ENCODE data around the gene ERC2. TPM values are rescaled to one million over a fixed set of nuclear protein-coding genes. Genes with fewer than 3 reads are reported as not detected.
"Not testable (repeated sequence)": the region's sequence is repeated elsewhere in the genome, so short reads cannot be mapped to it uniquely, and the experiment has no call there.

Gene ERC2
- polyA plus RNA-seq, 3 donors: 0.04 to 0.54 TPM; not detected in 1

DNA sequence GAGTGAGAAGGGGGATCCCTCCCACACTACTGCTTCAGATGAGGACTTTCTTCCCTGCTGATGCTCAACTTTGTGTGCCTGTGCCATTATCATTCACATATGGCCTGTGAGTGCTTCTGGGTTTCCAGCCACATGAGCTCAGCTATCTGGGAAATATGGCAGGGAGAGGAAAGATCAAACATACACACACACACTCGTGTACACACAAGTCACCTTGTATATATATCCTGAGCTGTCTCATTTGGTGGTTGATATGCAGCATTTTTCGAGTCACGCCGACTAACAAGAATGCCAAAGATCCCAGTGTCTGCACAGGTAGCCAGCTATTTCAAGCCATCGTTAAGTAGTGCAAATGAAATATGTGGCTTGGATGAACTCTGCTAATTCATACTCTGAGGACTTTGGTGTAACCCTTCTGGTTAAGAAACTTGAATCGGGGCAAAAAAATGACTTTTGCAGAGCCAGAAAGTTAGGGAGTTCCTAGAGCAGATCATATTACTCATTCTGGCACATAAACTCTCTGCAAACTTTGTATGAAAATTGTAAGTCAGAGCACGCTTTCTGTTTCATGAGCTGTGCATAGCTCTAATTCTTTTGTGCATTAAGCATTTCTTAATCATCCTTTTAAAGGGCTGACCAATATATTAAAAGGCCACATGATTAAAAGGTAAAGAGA lies 956.2 kb downstream of the ERC2 start:
- 48 to 55% (median 54%) methylated on average over 7 of the region's 7 CpGs for WGBS, 3 donors
- no peak overlapping the region for H3K27ac ChIP-seq (ENCODE audit: low read depth, low read length)

DNA sequence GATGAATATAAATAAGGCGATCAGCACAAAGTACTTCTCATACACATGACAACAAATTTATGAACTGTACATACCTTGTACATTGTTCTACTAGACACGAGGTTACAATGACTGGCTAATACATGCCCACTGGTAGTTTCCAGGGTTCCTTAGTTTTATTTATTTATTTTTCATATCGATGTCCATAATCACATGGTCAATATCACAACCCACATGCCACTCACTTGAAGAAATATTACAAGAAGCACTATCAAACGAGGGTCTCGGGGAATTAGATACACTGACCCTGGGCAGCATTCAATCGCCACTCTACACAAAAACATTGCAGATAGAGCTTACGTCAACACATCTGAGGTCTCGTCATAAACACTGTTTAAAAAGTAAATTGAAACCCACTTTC lies 959.9 kb downstream of the ERC2 start:
- WGBS, 3 donors: 88 to 92% (median 92%) methylated on average over 8 of the region's 8 CpGs
- H3K27ac ChIP-seq (ENCODE audit: low read depth, low read length): no peak overlapping the region

DNA sequence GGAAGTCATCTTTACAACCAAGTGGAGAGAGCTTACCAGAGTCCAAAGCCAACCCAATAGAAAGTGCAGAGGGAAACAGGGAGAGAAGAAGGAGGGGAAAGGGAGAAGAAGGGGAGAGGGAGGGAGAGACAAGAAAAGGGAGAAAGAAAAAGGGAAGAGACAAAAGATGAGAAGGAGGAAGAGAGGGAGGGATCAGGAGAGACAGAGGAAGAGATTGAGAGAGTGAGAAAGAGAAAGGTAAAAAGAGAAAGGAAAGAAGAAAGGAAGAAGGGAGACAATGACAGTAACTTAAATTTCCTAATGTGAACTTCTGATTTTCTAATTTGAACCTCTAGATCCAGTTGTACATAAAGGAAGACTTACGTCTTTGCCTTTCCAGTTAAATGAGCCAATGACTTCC lies 960.5 kb downstream of the ERC2 start:
- 85 to 96% (median 91%) methylated on average over 1 of the region's 1 CpG for WGBS, 3 donors
- H3K27ac ChIP-seq (ENCODE audit: low read depth, low read length): no peak overlapping the region

DNA sequence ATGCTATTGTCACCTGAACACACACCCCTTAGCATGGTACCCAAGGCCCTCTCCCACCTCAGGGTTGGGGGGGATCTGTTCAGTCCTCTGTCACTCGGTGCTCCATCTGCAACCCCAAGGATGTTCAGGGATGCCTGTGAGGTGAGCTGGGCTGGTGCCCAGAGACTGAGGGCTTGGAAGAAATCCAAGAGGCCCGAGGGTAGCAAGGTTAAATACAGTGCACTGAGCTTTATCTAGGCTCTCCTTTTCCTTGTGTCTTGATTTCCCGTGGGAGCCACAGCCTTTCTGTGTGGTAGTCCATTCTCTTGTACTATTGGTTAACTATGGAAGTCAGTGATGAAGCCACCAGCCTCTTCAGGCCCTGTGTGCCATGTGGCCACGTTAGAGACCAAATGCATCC lies 962.5 kb downstream of the ERC2 start:
- WGBS, 3 donors: 50 to 80% (median 73%) methylated on average over 4 of the region's 4 CpGs
- H3K27ac ChIP-seq (ENCODE audit: low read depth, low read length): no peak overlapping the region

DNA sequence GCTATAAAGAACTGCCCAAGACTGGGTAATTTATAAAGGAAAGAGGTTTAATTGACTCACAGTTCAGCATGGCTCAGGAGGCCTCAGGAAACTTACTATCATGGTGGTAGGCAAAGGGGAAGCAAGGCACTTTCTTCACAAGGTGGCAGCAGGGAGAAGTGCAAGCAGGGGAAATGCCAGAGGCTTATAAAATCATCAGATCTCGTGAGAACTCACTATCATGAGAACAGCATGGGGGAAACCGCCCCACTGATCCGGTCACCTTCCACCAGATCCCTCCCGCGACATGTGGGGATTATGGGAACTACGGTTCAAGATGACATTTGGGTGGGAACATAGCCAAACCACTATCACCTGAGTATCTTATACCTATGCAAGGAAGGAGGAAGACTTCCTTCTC lies 963.2 kb downstream of the ERC2 start:
- WGBS, 3 donors: 46 to 70% (median 62%) methylated on average over 6 of the region's 6 CpGs
- H3K27ac ChIP-seq (ENCODE audit: low read depth, low read length): not testable (repeated sequence)

DNA sequence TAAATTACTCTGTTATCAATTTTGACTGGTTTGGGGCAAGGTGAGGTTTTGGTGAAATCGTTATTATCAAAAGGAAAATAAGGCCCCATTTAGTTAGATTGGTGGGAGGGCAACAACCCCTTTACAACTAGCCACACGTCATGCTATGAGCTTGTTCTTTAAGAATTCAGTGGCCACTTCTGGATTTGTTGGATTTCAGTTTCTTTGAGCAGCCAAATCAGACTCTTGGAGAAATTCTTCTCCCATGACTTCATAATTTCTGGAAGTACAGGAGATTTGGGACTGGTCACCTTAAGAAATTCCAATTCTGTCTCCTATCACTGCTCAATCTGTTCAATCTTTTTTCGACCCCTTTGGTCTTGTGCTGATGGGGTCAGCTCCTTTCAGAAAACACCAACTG lies 966.4 kb downstream of the ERC2 start:
- 71 to 87% (median 82%) methylated on average over 3 of the region's 3 CpGs for WGBS, 3 donors
- no peak overlapping the region for H3K27ac ChIP-seq (ENCODE audit: low read depth, low read length)

DNA sequence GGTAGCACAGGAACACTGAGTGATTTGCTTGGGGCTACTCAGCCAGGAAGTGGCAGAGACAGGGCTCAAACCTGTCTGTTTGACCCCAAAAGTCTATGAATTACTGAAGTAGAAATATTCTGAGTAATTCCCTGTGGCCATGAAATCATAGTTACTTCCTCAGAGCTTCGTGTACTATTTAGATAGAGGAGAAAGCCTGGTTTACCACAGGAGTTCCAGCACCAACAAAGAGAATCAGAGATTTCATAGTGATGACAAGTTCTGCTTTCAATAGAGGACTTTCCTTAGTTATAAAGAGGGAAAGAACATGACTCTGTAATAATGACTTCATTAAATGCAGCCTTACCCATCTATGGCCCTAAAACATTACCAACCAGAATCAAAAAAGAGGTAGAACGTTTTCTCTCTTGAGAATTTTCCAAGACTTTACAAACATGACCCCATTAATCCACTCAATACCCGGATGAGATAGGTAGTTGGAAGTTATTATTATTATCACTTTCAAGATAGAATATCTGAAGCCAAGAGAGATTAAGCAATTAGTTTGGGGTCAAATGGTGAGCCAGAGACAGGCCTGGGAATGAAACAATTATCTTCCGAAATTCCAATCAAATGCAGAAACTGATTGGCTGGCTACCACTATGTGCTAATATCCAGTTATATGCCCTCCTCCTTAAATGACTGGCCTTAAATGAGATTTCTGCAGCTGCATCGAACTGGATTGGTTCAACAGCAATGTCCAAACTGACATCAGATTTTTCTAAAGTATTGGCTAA lies 967.5 kb downstream of the ERC2 start:
- 47 to 62% (median 48%) methylated on average over 5 of the region's 5 CpGs for WGBS, 3 donors
- H3K27ac ChIP-seq (ENCODE audit: low read depth, low read length): no peak overlapping the region

DNA sequence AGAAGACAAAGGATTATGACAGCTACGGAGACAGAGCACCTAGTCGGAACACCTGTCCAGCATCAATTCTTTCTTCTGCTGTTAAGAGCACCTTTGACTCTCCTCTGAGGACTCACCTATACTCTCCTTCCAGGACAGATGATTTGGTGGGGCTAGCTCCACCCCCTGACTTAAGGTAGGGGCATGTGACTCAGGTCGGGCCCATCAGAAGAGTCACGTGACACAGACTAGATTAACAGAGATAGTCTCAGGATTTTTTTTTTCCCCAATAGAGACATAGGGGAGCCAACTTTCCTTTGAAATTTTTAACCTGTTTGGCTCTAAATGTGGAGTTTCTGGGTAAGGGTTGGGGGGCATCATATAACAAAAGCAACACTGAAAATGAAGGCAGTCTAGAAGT lies 969.7 kb downstream of the ERC2 start:
- WGBS, 3 donors: 78 to 86% (median 83%) methylated on average over 4 of the region's 4 CpGs

DNA sequence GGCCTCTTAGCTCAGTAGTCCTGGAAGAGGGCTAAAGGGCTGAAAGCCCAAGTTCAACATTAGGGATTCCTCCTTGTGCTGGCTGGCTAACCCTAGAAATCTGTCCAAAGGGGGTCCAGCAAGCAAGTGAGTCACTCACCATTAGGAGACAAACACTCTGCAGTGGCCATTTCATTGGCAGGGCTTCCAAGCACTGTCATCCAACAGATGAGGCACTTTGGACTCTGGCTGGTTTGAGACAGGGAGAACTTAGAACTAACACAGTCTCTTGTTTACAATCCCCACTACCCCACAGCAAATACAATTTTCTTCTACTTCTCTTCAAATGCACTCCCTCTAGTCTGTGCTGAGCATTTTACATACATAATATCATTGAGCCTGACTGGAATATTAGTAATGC lies 971.0 kb downstream of the ERC2 start:
- no peak overlapping the region for H3K27ac ChIP-seq (ENCODE audit: low read depth, low read length)

More for the DNA sequence above, 969.7 kb downstream of the ERC2 start:
- H3K27ac ChIP-seq (ENCODE audit: low read depth, low read length): no peak overlapping the region

DNA sequence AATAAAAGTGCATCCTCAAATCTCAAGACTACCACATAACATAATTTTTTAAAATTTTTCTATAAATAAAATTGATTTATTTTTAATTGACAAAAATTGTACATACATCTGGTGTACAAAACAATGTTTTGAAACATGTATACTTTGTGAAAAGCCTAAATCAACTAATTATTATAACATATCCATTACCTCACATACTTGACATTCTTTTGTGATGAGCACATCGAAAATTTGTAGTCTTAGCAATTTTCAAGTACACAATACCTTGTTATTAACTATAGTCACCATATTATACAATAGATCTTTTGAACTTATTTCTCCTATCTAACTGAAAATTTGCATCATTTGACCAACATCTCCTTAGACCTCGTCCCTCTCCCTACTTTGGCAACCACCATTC lies 973.3 kb downstream of the ERC2 start:
- 77 to 83% (median 80%) methylated on average over 2 of the region's 2 CpGs for WGBS, 3 donors
- no peak overlapping the region for H3K27ac ChIP-seq (ENCODE audit: low read depth, low read length)

DNA sequence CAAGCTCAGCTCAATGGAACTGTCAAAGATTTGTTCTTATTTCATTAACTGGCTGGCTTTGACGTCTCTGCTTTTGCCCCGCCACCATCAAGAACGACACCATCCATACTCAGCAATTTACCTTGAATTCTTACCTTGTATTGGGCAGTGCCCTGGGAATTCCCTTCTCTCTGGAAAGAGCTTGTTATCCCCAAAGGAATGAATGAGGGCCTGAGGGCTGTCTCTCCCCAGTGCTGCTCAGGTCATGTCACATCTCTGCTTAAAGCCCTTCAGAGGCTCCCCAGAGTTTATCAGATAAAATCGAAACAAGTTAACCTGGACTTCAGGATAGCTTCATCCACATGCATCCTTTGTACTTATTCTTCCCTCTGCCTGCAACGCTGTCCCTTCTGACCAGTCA lies 975.3 kb downstream of the ERC2 start:
- no peak overlapping the region for H3K27ac ChIP-seq (ENCODE audit: low read depth, low read length)
- 75 to 90% (median 88%) methylated on average over 5 of the region's 5 CpGs for WGBS, 3 donors

DNA sequence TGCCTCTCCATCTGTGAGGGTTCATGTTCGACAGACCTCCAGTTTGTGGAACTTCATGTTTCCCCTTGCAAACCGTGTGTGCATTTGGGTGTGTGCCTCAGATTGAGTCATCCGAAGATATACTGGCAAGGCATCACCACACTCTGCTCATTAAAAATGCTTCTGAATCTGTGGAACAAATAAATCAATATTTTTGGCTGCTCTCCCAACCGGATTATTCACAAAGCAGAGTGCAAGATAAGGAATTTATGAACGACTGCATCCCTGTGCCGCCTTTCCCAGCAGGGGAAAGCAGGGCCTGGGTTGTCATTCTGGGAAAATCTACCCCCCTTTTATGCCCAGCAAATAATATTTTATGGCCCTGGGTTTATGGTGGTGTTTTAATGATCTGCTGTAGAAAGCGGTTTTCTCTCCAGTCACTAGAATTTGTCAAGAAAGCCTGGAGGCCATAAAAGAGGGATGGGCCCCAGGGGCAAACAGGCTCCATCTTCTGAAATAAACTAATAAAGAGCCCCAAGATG lies 976.9 kb downstream of the ERC2 start:
- WGBS, 3 donors: 42 to 51% (median 50%) methylated on average over 7 of the region's 7 CpGs
- no peak overlapping the region for H3K27ac ChIP-seq (ENCODE audit: low read depth, low read length)

DNA sequence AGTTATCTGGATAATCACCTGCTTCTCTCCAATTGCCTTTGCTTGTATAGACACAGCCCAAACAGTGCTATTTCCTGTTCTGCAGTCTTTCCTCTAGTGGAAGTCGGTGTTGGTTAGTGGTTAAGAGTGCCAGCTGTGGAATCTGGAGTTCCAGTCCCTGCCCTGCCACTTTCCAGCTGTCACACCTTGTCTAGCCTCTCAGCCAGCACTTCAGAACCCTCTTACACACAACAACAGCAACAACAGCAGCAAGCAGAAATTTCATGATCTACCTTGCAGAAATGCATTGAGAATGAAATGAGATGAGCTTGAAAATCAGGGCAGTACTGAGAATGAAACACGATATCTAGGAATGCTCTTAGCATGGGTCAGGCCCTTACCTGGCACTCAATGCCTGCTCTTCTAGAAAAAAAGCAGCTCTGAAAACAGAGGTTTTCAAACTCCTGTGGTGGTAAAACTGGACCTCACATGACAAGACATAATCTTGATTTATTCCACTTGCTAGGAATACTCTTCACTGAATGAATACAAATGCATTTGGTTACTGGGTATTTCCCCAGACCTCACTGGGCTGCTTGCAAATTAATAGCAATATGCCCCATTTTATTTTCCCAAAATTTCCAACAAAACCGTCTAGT lies 977.9 kb downstream of the ERC2 start:
- WGBS, 3 donors: 31 to 43% (median 41%) methylated on average over 3 of the region's 3 CpGs
- no peak overlapping the region for H3K27ac ChIP-seq (ENCODE audit: low read depth, low read length)

DNA sequence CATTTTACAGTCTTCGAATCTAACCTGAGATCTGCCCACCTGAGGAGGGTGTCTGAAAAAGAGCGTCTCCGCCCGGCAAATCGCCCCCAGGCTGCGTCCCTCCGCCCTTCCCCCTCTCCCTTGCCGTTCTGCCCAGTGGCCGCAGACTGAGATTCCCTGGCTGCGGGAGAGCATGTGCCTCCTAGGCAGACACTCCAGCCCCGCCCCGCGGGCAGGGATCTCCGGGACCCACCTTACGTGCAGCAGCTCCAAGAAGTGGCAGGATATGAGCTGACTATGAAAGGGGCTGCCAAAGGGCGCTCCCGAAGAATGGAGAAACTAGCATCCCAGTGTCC lies 978.5 kb downstream of the ERC2 start:
- 9 to 29% (median 16%) methylated on average over 17 of the region's 17 CpGs for WGBS, 3 donors
- no peak overlapping the region for H3K27ac ChIP-seq (ENCODE audit: low read depth, low read length)

DNA sequence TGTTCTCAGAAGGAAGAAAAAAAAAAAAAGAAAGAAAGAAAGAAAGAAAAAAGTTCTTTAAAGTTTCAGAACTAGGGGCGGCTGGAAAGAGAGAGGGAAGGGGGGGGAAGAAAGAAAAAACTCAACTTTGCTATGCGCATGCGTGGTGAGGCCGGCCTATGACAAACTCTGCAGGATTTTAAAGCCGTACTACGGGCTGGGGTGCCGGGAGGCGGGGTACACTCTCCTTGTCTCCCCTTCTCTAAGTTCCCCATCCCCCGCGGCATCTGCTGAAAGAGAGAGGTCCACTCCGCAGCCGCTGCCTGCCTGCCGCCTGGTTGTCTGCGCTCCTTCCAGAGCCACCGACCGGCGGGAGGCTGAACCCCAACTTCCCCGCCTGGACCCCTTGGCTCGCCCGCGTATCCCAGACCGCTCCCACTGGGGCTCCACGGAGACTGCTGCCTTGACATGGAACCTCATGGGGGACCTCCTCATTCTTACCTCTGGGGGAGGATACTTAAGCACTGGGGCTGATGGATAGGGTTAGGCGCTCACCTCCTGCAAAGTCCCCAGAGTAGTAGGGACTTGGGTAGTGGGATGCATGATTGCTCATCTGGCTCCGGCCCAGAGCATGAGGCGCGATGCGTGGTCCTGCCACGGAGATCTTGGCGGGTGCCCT lies 979.7 kb downstream of the ERC2 start:
- no peak overlapping the region for H3K27ac ChIP-seq (ENCODE audit: low read depth, low read length)
- 0 to 2% (median 2%) methylated on average over 30 of the region's 30 CpGs for whole genome bisulfite sequencing, 3 donors

DNA sequence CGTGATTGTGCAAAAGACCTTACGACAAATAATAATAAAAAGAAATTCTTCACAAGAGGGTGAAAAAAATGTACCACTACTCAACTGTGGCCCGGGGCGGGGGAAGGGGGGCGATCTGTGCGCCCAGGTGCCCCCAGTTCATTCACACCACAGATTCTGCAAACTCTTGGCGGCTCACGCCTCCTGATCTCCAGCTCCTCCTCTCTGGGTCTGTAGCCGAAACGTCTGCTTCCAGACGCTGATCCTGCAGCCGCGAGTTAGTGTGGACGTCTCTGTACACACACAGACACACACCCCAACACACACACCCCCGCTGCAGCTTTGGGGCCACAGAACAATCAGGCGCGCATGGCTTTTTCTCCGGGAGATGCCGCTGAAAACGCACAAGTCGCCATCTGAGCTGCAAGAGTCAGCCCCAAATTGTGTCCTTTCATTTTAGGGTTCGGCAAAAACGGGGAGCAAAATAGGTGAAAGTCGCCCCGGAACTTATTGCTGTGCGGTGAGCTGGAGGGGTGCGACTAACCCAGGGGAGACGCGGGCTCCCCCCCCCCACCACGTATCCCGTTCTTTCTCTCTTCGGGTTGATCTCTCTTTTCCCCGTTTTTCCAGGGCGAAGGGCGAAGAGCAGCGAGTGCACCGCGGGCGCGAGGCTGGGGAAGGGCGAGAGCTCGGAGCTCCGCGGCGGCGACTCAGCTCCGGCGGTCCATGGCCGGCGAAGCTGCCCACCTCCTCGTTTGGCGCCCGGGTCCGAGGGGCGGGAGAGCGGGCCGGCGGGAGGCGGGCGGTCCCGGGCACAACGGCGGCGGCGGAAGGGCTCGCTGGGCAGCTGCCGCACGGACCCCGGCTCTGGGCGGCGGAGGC lies 980.7 kb downstream of the ERC2 start:
- WGBS, 3 donors: 1% methylated on average over 65 to 71 of the region's 71 CpGs
- H3K27ac ChIP-seq (ENCODE audit: low read depth, low read length): no peak overlapping the region

DNA sequence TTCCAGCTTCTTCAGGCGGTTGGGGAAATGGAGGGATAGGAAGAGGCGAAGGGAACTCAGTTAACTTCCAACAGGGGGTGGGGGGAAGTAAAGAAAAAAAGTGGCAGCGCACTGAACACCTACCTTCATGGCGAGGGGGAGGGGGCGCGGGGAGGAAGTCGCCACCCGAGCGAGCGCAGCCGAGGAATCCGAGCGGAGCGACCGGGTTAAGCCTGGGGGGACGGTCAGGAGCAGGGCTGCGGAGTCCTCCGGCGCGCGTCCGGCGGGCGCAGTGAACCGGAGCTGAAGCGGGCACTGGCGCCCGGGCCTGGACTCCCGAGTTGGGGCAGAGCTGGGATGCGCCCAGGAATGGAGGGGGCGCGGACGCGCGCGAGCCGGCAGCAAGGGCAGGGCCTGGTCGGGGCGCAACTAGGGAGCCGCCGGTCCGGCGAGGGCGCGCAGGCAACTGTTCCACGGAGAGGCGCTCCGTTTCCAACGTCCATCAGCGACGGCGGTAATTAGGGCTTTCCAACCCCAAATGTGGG lies 981.3 kb downstream of the ERC2 start, which contains the start of gene WNT5A:
WNT5A (minus strand) TSS at position 450 of the 524 bp plus-strand sequence; CDS start at position 129, 321 bp downstream.
- no peak within 1 kb of the TSS for H3K27ac ChIP-seq (ENCODE audit: low read depth, low read length)
- 1 to 2% (median 1%) methylated on average over 50 to 52 of the region's 52 CpGs for WGBS, 3 donors

All from adipose tissue (tissue), 3 donors.